Mucosa of stomach (tissue), 1 donor: Measurements from ENCODE around the gene MRPS15.

Experiments
- H3K27me3 ChIP-seq: one replicate; pipeline ENCODE4 v1.7.0; 2013; ENCODE audit warnings: mild to moderate bottlenecking, low read length; ENCODE audit not compliant: control insufficient read depth, insufficient read depth
- H3K36me3 ChIP-seq: one replicate; pipeline ENCODE4 v1.7.0; 2013; ENCODE audit warnings: low read length; ENCODE audit not compliant: control insufficient read depth, insufficient read depth
- H3K4me1 ChIP-seq: one replicate; pipeline ENCODE4 v1.7.0; 2013; ENCODE audit warnings: mild to moderate bottlenecking, low read length; ENCODE audit not compliant: control insufficient read depth, insufficient read depth
- H3K4me3 ChIP-seq: one replicate; pipeline ENCODE4 v1.7.0; 2013; ENCODE audit warnings: low read length
- H3K9ac ChIP-seq: one replicate; pipeline ENCODE4 v1.7.0; 2013; ENCODE audit warnings: mild to moderate bottlenecking, low read length, moderate library complexity
- H3K9me3 ChIP-seq: one replicate; pipeline ENCODE4 v1.7.0; 2013; ENCODE audit warnings: mild to moderate bottlenecking, low read length, moderate library complexity; ENCODE audit not compliant: control insufficient read depth
- donor health status: Pancreatic carcinoma.

Gene MRPS15

GRCh38 chr1:36432616-36433015, 31.6 kb downstream of the MRPS15 start:
- no peaks in the 10 kb centered on the region for H3K4me1 ChIP-seq
- H3K9ac ChIP-seq: no peak overlapping the region
- H3K9me3 ChIP-seq: no peaks in the 10 kb centered on the region
- no peaks in the 10 kb centered on the region for H3K27me3 ChIP-seq
- H3K4me3 ChIP-seq: no peak overlapping the region
- H3K36me3 ChIP-seq: no peaks in the 10 kb centered on the region

GRCh38 chr1:36425791-36426190, 38.4 kb downstream of the MRPS15 start:
- H3K9ac ChIP-seq: no peak overlapping the region
- H3K36me3 ChIP-seq: peaks cover 5% of the 10 kb centered on the region

GRCh38 chr1:36421649-36422048, 42.5 kb downstream of the MRPS15 start:
- no peak overlapping the region for H3K9ac ChIP-seq
- H3K9me3 ChIP-seq: no peaks in the 10 kb centered on the region
- H3K4me1 ChIP-seq: no peaks in the 10 kb centered on the region
- peaks cover 5% of the 10 kb centered on the region for H3K36me3 ChIP-seq
- no peaks in the 10 kb centered on the region for H3K27me3 ChIP-seq
- H3K4me3 ChIP-seq: no peak overlapping the region

More at GRCh38 chr1:36425791-36426190, 38.4 kb downstream of the MRPS15 start:
- no peaks in the 10 kb centered on the region for H3K27me3 ChIP-seq
- H3K4me3 ChIP-seq: no peak overlapping the region
- no peaks in the 10 kb centered on the region for H3K9me3 ChIP-seq
- H3K4me1 ChIP-seq: no peaks in the 10 kb centered on the region

- Histone ChIP-seq H3K9me3 (no peaks in the 10 kb centered on the region), H3K9ac (no peak overlapping the region), H3K4me1 (no peaks in the 10 kb centered on the region), H3K27me3 (no peaks in the 10 kb centered on the region), H3K36me3 (peaks cover 5% of the 10 kb centered on the region), H3K4me3 (no peak overlapping the region)
Measured at GRCh38 chr1:36420836-36421317, 43.3 kb downstream of the MRPS15 start.

GRCh38 chr1:36420409-36420808, 43.8 kb downstream of the MRPS15 start:
- Histone ChIP-seq H3K27me3 (no peaks in the 10 kb centered on the region), H3K4me1 (no peaks in the 10 kb centered on the region), H3K9me3 (no peaks in the 10 kb centered on the region), H3K36me3 (peaks cover 5% of the 10 kb centered on the region), H3K4me3 (no peak overlapping the region), H3K9ac (no peak overlapping the region)

- Histone ChIP-seq H3K36me3 (peaks cover 5% of the 10 kb centered on the region), H3K9me3 (no peaks in the 10 kb centered on the region), H3K9ac (no peak overlapping the region), H3K4me1 (no peaks in the 10 kb centered on the region), H3K27me3 (no peaks in the 10 kb centered on the region), H3K4me3 (no peak overlapping the region)
Measured at GRCh38 chr1:36419569-36419968, 44.6 kb downstream of the MRPS15 start.

- Histone ChIP-seq H3K4me1 (no peaks in the 10 kb centered on the region), H3K27me3 (no peaks in the 10 kb centered on the region), H3K9ac (no peak overlapping the region), H3K4me3 (no peak overlapping the region), H3K36me3 (peaks cover 5% of the 10 kb centered on the region), H3K9me3 (no peaks in the 10 kb centered on the region)
Measured at GRCh38 chr1:36419140-36419539, 45.0 kb downstream of the MRPS15 start.

GRCh38 chr1:36417931-36418330, 46.3 kb downstream of the MRPS15 start:
- Histone ChIP-seq H3K9me3 (no peaks in the 10 kb centered on the region), H3K36me3 (peaks cover 5% of the 10 kb centered on the region), H3K27me3 (no peaks in the 10 kb centered on the region), H3K9ac (no peak overlapping the region), H3K4me1 (no peaks in the 10 kb centered on the region), H3K4me3 (no peak overlapping the region)

- no peaks in the 10 kb centered on the region for H3K4me1 ChIP-seq
- no peaks in the 10 kb centered on the region for H3K27me3 ChIP-seq
- no peak overlapping the region for H3K4me3 ChIP-seq
- H3K9ac ChIP-seq: no peak overlapping the region
- H3K36me3 ChIP-seq: no peaks in the 10 kb centered on the region
- no peaks in the 10 kb centered on the region for H3K9me3 ChIP-seq
Measured at GRCh38 chr1:36415661-36416326, 48.4 kb downstream of the MRPS15 start.

- H3K9me3 ChIP-seq: no peaks in the 10 kb centered on the region
- H3K9ac ChIP-seq: no peak overlapping the region
- no peaks in the 10 kb centered on the region for H3K4me1 ChIP-seq
- H3K4me3 ChIP-seq: no peak overlapping the region
- no peaks in the 10 kb centered on the region for H3K36me3 ChIP-seq
- H3K27me3 ChIP-seq: no peaks in the 10 kb centered on the region
Measured at GRCh38 chr1:36414384-36414783, 49.8 kb downstream of the MRPS15 start.

- no peaks in the 10 kb centered on the region for H3K4me1 ChIP-seq
- H3K9ac ChIP-seq: no peak overlapping the region
- no peaks in the 10 kb centered on the region for H3K9me3 ChIP-seq
- H3K4me3 ChIP-seq: no peak overlapping the region
- H3K27me3 ChIP-seq: no peaks in the 10 kb centered on the region
- no peaks in the 10 kb centered on the region for H3K36me3 ChIP-seq
Measured at GRCh38 chr1:36411674-36412648, 52.2 kb downstream of the MRPS15 start.

- Histone ChIP-seq H3K4me1 (no peaks in the 10 kb centered on the region), H3K27me3 (no peaks in the 10 kb centered on the region), H3K36me3 (no peaks in the 10 kb centered on the region), H3K4me3 (no peak overlapping the region), H3K9ac (no peak overlapping the region), H3K9me3 (no peaks in the 10 kb centered on the region)
Measured at GRCh38 chr1:36408479-36408878, 55.7 kb downstream of the MRPS15 start.
